Fibroblast of pulmonary artery (primary cell): ENCODE measurements around the gene OTOG.

Experiments used
- DNase-seq: peaks from one replicate; pipeline ENCODE4 v3.0.0-alpha.2; 2010; ENCODE audit warnings: low read depth
- H3K4me3 ChIP-seq: replicated peaks from 2 replicates; pipeline ENCODE4 v1.5.1; 2011; ENCODE audit warnings: low read depth, mild to moderate bottlenecking, control low read depth, low read length, moderate library complexity
- TF ChIP-seq, protein P1 (sequence below): IDR thresholded peaks from 2 replicates; pipeline ENCODE4 v1.5.1; 2011; ENCODE audit warnings: mild to moderate bottlenecking, control low read depth, low read length, inconsistent platforms; ENCODE audit errors: missing control alignments

The OTOG gene

DNA sequence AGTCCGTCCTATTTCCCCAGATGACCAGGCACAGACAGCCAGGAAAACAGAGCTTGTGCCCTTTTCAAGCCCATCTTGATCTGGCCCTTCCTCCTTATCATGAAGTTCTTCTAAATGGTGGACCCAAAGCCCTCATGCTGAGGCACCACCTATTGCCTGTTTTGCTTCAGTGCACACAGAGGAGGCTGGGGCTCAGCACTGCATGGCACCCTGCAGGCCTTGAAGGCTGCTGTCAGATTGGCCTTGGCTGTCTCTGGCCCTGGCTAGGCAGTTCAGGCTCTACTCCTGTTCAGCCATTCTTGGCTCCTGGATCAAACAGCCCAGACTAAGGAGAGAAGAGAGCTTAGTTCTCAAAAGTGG, 49.2 kb downstream of the OTOG start:
- no peak for DNase-seq
- no peak overlapping the region for H3K4me3 ChIP-seq
- TF ChIP-seq, protein P1, sequence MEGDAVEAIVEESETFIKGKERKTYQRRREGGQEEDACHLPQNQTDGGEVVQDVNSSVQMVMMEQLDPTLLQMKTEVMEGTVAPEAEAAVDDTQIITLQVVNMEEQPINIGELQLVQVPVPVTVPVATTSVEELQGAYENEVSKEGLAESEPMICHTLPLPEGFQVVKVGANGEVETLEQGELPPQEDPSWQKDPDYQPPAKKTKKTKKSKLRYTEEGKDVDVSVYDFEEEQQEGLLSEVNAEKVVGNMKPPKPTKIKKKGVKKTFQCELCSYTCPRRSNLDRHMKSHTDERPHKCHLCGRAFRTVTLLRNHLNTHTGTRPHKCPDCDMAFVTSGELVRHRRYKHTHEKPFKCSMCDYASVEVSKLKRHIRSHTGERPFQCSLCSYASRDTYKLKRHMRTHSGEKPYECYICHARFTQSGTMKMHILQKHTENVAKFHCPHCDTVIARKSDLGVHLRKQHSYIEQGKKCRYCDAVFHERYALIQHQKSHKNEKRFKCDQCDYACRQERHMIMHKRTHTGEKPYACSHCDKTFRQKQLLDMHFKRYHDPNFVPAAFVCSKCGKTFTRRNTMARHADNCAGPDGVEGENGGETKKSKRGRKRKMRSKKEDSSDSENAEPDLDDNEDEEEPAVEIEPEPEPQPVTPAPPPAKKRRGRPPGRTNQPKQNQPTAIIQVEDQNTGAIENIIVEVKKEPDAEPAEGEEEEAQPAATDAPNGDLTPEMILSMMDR, result no peak

DNA sequence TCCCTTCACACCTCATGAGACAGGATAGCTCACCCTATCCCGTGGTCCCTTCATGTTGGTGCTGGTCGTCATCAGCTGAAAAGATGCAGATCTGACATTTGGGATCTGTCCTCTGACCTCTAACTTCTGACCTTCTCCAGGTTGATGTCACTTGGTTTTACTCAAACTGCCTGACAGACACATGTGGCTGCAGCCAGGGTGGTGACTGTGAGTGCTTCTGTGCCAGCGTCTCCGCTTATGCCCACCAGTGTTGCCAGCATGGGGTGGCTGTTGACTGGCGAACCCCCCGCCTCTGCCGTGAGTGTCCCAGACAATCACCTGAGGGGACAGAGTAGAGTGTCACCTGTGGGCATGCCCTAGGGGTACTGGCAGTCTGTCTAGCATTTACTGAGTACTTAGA, 49.7 kb downstream of the OTOG start:
- H3K4me3 ChIP-seq, result no peak overlapping the region
- TF ChIP-seq, protein P1, result no peak
- DNase-seq, result no peak

DNA sequence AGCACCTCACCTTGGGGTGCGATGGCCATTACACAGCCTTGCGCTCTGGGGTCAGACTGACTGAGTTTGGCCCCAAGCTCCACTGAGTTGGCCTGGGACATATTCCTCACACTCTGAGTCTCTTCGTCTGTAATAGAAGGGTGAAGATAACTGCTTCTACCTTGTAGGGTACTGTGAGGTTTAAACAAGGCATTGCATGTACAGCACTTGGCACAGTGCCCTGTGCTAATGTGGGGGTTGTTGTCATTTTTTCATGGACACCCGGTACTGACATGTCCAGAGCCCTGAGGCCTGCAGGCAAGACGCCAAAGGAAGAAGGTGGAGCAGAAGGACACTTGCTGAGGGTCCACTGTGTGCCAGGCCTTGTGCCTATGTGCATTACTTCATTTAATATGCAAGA, 50.7 kb downstream of the OTOG start:
- H3K4me3 ChIP-seq, result no peak overlapping the region
- no peak for DNase-seq
- TF ChIP-seq, protein P1, result no peak

DNA sequence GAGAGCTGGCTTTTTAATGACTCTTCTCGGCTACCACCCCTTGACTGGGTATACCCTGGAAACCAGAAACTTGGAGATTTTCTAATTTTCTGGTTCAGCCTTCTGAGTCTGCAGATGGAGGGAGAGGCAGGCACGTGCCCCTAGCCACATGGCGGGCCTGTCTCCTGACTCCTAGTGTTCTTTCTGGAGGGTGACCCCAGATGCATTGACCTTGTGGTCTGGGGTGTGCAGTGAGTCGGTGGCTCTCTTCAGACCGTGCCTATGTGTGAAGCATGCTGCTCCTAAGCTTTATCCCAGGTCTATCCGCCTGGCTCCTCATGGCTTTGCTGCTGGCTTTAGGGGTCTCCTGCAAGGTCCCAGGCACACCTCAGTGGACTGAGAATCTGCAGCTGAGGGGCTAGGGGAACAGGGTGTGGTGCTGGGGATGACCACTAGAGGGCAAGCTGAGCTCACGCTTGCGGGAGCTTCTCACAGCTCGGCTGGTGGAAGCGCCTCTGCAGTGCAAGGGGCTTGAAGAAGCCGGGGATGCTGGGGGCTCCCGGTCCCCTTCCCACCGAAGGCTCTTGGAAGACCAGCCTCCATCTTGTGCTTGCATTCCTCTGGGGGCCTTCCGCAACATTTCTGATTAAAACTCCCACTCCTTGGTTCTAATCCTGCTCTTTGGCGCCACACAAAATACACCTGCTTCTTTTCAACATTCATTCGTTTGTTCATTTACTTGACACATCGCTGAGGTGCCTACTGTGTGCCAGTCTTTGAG, 51.8 kb downstream of the OTOG start:
- peak; percentile 66 for DNase-seq
- TF ChIP-seq, protein P1, result peak; percentile 98
- H3K4me3 ChIP-seq, result no peak overlapping the region

DNA sequence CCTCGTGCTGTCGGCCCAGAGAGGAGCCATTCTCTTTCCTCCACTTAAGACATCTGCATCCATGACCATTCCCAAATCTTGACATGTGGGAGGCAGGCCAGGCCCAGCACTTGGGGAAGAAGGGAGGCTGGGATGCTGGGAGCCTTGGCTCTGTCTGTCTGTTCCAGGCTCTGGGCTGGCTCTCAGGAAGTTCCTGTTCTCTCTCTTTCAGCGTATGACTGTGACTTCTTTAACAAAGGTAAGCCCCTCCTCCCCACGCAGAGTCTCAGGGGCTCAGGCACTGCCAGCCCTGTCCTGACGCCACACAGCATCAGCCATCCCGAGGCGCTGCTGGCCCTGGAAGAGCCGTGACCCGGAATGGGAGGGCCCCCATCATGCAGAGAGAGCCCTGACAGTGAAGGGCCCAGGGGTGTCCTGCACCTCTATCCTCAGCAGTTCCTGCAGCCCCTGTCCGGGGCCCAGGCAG, 52.4 kb downstream of the OTOG start:
- DNase-seq, result no peak
- no peak overlapping the region for H3K4me3 ChIP-seq
- TF ChIP-seq, protein P1, result no peak

DNA sequence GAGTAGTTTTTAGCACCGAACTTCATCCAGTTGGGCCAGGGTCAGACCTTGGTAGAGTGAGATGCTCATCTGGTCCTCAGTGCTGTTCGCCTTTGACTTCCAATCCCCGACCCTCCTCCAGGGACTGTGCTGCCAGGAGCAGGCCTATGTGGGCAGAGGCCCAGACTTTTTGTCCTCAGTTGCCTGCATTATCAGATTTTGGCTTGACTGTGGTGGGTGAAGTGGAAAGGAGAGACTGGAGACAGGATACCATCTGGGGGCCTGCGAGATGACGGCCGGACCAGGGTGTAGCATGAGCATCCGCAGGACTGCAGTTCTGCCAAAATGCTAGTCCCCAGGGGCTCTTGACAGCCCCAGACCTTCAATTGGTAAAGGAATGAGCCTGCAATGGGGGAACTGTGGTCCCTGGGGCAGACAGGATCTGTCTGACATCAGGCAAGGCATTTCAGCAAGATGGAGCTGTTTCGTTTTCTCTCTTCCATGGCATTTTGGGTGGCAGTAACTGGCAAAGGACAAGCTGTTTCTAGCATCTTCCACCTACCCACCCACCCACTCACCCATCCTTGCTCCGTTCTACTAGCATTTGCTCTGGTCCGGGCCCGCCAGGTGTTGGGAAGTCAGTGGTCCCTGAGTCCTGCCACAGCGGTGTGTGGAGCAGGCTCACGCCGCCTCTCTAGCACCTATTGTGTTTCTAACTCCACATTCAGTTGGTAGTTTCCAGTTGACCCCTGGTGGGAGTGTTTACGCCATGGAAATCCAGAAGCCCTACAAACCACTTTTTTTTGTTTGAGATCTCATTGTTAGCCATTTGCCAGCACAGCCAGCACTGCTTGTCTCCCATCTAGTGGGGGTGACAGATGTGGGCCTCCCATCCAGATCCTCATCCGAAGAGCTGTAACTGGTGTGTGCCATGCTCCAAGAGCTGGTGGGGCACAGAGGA, 53.5 kb downstream of the OTOG start:
- H3K4me3 ChIP-seq, result no peak overlapping the region
- no peak for DNase-seq
- TF ChIP-seq, protein P1, result no peak
